ENCODE measurements around the gene NOL3. TPM values are rescaled to one million over a fixed set of nuclear protein-coding genes. Genes with fewer than 3 reads are reported as not detected.

The NOL3 gene
- polyA plus RNA-seq, 1 of the 3 experiments (the other 2 are of a cell fraction): 34.1 TPM

DNA sequence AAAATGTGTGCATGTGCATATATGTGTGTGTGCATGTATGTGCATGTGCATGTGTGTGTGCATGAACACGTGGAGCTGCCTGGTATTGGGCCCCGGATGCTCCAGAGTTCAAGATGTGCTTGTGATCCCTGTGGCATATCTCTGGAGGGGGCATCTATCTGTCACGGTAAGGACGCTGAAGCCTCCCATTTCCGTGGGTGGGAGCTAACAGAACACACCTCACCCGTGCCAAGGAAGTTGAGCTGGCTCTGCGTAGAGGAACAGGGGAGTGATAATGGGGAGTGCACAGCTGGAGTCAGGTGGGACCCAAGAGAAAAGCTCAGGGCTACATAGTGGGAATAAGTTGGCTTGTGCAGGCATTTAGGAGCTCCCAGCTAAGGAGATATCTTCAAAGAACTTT is 41.3 kb downstream of the NOL3 start (continued):
- TF ChIP-seq, protein P1, sequence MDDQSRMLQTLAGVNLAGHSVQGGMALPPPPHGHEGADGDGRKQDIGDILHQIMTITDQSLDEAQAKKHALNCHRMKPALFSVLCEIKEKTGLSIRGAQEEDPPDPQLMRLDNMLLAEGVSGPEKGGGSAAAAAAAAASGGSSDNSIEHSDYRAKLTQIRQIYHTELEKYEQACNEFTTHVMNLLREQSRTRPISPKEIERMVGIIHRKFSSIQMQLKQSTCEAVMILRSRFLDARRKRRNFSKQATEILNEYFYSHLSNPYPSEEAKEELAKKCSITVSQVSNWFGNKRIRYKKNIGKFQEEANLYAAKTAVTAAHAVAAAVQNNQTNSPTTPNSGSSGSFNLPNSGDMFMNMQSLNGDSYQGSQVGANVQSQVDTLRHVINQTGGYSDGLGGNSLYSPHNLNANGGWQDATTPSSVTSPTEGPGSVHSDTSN (IDR thresholded peaks at IDR 0.05): no peak
- no peak for TF ChIP-seq RAD21 (IDR thresholded peaks at IDR 0.05; ENCODE audit: low read length)
- no peak for TF ChIP-seq TEAD4 (IDR thresholded peaks at IDR 0.05; ENCODE audit: borderline replicate concordance, insufficient read depth)

DNA sequence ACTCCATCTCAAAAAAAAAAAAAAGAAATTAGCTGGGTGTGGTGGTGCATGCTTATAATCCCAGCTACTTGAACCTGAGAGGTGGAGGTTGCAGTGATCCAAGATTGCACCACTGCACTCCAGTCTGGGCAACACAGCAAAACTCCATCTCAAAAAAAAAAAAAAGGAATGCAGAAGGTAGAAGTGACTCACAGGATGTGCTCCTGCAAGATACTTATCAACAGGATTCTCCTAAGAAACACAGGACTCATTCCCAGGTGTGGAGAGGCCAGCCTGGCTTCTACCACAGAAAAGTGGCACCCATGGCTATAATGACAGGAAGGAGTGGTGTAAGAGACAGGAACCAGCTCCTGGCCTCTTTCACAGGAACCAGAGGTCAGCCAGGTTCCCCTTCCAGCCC is 42.4 kb downstream of the NOL3 start:
- Histone ChIP-seq H3K4me1 (ENCODE audit: control insufficient read depth in 1 of 2, insufficient read depth in 2 of 2, low read depth in 1 of 2, low read length in 1 of 2) (peaks cover 5 to 12% of the 10 kb centered on the region in 2 experiments; a peak in 2 of 4 replicates), H3K27ac (ENCODE audit: low read depth in 2 of 2, low read length in 1 of 2) (no peak overlapping the region), H3K79me2 (ENCODE audit: insufficient read depth) (no peaks in the 10 kb centered on the region), H3F3A (replicated peaks; ENCODE audit: insufficient read depth) (no peaks in the 10 kb centered on the region), H3K27me3 (ENCODE audit: insufficient read depth) (no peaks in the 10 kb centered on the region), H3K9me2 (no peaks in the 10 kb centered on the region), H3K9me3 (no peaks in the 10 kb centered on the region), H3K4me3 (ENCODE audit: low read depth in 2 of 2, low read length in 1 of 2) (no peak overlapping the region), H3K36me3 (replicated peaks in 1 of 2; ENCODE audit: control insufficient read depth in 1 of 2, insufficient read depth in 2 of 2, low read length in 1 of 2) (no peaks in the 10 kb centered on the region), H4K20me1 (ENCODE audit: insufficient read depth) (no peaks in the 10 kb centered on the region), H3K9ac (no peak overlapping the region), H3K4me2 (no peak overlapping the region), H2AFZ (ENCODE audit: low read depth) (no peak overlapping the region)
- TF ChIP-seq FOXM1 (IDR thresholded peaks at IDR 0.05; ENCODE audit: low read depth) (no peak), TCF12 (IDR thresholded peaks at IDR 0.05) (0 out of 2 replicates have a peak, but pooled peaks have one; percentile 16), CHD2 (IDR thresholded peaks at IDR 0.05; ENCODE audit: low read length, partially characterized antibody) (no peak), EZH2phosphoT487 (IDR thresholded peaks at IDR 0.05; ENCODE audit: borderline replicate concordance, low read depth) (no peak), NRF1 (IDR thresholded peaks at IDR 0.05; ENCODE audit: low read depth, low read length) (no peak)
- TF ChIP-seq, protein P2, sequence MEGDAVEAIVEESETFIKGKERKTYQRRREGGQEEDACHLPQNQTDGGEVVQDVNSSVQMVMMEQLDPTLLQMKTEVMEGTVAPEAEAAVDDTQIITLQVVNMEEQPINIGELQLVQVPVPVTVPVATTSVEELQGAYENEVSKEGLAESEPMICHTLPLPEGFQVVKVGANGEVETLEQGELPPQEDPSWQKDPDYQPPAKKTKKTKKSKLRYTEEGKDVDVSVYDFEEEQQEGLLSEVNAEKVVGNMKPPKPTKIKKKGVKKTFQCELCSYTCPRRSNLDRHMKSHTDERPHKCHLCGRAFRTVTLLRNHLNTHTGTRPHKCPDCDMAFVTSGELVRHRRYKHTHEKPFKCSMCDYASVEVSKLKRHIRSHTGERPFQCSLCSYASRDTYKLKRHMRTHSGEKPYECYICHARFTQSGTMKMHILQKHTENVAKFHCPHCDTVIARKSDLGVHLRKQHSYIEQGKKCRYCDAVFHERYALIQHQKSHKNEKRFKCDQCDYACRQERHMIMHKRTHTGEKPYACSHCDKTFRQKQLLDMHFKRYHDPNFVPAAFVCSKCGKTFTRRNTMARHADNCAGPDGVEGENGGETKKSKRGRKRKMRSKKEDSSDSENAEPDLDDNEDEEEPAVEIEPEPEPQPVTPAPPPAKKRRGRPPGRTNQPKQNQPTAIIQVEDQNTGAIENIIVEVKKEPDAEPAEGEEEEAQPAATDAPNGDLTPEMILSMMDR (IDR thresholded peaks at IDR 0.05): no peak
- no peak for DNase-seq
- POLR2A ChIA-PET: no interaction called here
- CTCF ChIA-PET: interaction anchor here (1.0 kb wide), 1 partner anchor 57 kb away, joined by 5 read pairs; no protein-coding TSS in a partner anchor

DNA sequence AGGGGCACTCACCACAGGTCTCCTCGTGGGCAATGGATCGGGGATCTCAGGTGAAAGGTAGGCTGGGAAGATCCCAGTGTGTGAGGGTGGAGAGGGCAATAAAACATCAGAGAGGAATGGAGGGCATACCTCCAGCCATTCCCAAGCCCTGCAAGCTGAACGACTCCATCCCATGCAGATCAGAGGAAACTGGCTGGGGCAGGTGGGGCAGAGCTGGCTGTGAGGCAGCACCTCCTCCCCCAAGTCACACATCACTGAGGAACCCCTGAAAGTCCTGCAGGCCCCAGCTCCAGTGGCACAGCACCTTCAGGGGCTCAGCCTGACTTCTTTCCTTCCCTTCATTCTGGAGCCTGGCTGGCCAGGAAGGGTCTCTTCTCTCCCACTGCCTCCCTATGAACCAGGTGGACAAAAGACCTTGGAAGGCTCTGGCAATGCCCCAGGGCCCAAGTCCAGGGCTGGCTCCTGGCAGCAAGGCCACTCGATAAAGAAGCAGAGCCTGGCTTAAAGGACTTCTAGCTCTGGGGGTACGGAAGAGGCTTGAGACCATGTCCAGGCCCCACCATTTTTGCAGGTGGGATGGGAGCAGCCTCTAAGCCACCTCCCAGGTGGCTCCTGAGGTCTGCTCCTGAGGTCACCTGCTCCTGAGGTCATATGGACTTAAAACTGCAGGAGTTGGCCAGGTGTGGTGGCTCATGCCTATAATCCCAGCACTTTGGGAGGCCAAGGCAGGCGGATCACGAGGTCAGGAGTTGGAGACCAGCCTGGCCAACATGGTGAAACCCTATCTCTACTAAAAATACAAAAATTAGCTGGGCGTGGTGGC is 43.1 kb downstream of the NOL3 start:
- ChIA-PET POLR2A (interaction anchor here (1.1 kb wide), 2 partner anchors 11 to 15 kb away, joined by 3 read pairs; no protein-coding TSS in a partner anchor), CTCF (interaction anchor here (0.6 to 1.0 kb wide), 2 partner anchors 58 to 203 kb away, joined by 3 to 5 read pairs; no protein-coding TSS in a partner anchor)
- no peaks in the 10 kb centered on the region for H3K27me3 ChIP-seq (ENCODE audit: insufficient read depth)
- no peaks in the 10 kb centered on the region for H3K9me2 ChIP-seq
- DNase-seq: no peak
- H4K20me1 ChIP-seq (ENCODE audit: insufficient read depth): no peaks in the 10 kb centered on the region
- no peaks in the 10 kb centered on the region for H3F3A ChIP-seq (replicated peaks; ENCODE audit: insufficient read depth)
- H3K27ac ChIP-seq (ENCODE audit: low read depth in 2 of 2, low read length in 1 of 2): no peak overlapping the region
- peaks cover 0 to 10% of the 10 kb centered on the region in 2 experiments; a peak in 1 of 4 replicates for H3K4me1 ChIP-seq (ENCODE audit: control insufficient read depth in 1 of 2, insufficient read depth in 2 of 2, low read depth in 1 of 2, low read length in 1 of 2)
- H2AFZ ChIP-seq (ENCODE audit: low read depth): no peak overlapping the region
- H3K4me3 ChIP-seq (ENCODE audit: low read depth in 2 of 2, low read length in 1 of 2): no peak overlapping the region
- no peaks in the 10 kb centered on the region for H3K9me3 ChIP-seq
- no peaks in the 10 kb centered on the region for H3K79me2 ChIP-seq (ENCODE audit: insufficient read depth)
- WGBS (ENCODE audit: low lambda C conversion rate): 81% methylated on average over 7 of the region's 8 CpGs
- no peak overlapping the region for H3K9ac ChIP-seq
- no peak overlapping the region for H3K4me2 ChIP-seq
- H3K36me3 ChIP-seq (replicated peaks in 1 of 2; ENCODE audit: control insufficient read depth in 1 of 2, insufficient read depth in 2 of 2, low read length in 1 of 2): no peaks in the 10 kb centered on the region
- TF ChIP-seq CHD2 (IDR thresholded peaks at IDR 0.05; ENCODE audit: low read length, partially characterized antibody) (no peak), NFIC (IDR thresholded peaks at IDR 0.05; ENCODE audit: borderline replicate concordance) (no peak), RCOR1 (IDR thresholded peaks at IDR 0.05; ENCODE audit: low read length) (no peak), RAD21 (IDR thresholded peaks at IDR 0.05; ENCODE audit: low read length) (no peak), EZH2phosphoT487 (IDR thresholded peaks at IDR 0.05; ENCODE audit: borderline replicate concordance, low read depth) (no peak), FOSL2 (IDR thresholded peaks at IDR 0.05; ENCODE audit: borderline replicate concordance, low read depth) (no peak)
- TF ChIP-seq, protein P3, sequence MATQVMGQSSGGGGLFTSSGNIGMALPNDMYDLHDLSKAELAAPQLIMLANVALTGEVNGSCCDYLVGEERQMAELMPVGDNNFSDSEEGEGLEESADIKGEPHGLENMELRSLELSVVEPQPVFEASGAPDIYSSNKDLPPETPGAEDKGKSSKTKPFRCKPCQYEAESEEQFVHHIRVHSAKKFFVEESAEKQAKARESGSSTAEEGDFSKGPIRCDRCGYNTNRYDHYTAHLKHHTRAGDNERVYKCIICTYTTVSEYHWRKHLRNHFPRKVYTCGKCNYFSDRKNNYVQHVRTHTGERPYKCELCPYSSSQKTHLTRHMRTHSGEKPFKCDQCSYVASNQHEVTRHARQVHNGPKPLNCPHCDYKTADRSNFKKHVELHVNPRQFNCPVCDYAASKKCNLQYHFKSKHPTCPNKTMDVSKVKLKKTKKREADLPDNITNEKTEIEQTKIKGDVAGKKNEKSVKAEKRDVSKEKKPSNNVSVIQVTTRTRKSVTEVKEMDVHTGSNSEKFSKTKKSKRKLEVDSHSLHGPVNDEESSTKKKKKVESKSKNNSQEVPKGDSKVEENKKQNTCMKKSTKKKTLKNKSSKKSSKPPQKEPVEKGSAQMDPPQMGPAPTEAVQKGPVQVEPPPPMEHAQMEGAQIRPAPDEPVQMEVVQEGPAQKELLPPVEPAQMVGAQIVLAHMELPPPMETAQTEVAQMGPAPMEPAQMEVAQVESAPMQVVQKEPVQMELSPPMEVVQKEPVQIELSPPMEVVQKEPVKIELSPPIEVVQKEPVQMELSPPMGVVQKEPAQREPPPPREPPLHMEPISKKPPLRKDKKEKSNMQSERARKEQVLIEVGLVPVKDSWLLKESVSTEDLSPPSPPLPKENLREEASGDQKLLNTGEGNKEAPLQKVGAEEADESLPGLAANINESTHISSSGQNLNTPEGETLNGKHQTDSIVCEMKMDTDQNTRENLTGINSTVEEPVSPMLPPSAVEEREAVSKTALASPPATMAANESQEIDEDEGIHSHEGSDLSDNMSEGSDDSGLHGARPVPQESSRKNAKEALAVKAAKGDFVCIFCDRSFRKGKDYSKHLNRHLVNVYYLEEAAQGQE (IDR thresholded peaks at IDR 0.05; ENCODE audit: low read depth, low read length): no peak
- TF ChIP-seq, protein P2 (IDR thresholded peaks at IDR 0.05): no peak
